Gastroesophageal sphincter (tissue), 4 donors: ENCODE data around the gene EIF4EBP2. TPM values are rescaled to one million over a fixed set of nuclear protein-coding genes. Genes with fewer than 3 reads are reported as not detected.

Experiments used
- ATAC-seq: fragments of 150-250 bp; one replicate; pipeline ENCODE4 v1.9.1; 2016; ENCODE audit warnings: mild to moderate bottlenecking, moderate library complexity
- H3K27ac ChIP-seq, 4 donors: fragments of 200-600 bp; sonication (generic) in 3 of 4; 1 replicate in 3 of 4; 2 replicates in 1 of 4; pipeline ENCODE4 v1.5.1; 2016 to 2019
- H3K27me3 ChIP-seq: fragments of 200-600 bp; sonication (generic); one replicate; pipeline ENCODE4 v1.5.1; 2019
- H3K36me3 ChIP-seq, 2 donors: fragments of 200-600 bp; sonication (generic); one replicate each; pipeline ENCODE4 v1.5.1; 2019; ENCODE audit warnings: control low read depth in 1 of 2
- H3K4me1 ChIP-seq, 3 donors: fragments of 200-600 bp; sonication (generic); 1 replicate in 2 of 3; 2 replicates in 1 of 3; pipeline ENCODE4 v1.5.1; 2016 to 2019; ENCODE audit warnings: control low read depth in 2 of 3
- H3K4me3 ChIP-seq, 2 donors: fragments of 200-600 bp; sonication (generic); one replicate each; pipeline ENCODE4 v1.5.1; 2019; ENCODE audit warnings: mild to moderate bottlenecking in 1 of 2, moderate library complexity in 1 of 2
- H3K9me3 ChIP-seq, 3 donors: fragments of 200-600 bp; sonication (generic); one replicate each; pipeline ENCODE4 v1.5.1; 2017 to 2019; ENCODE audit warnings: control low read depth in 2 of 3
- EP300 ChIP-seq: sonication (generic); formaldehyde crosslinking; IDR thresholded peaks from one replicate; pipeline ENCODE4 v1.6.1; 2017; ENCODE audit warnings: antibody characterized with exemption, mild to moderate bottlenecking
- POLR2A ChIP-seq, 2 donors: fragments of 450-650 bp; IDR thresholded peaks; one replicate each; pipeline ENCODE4 v1.6.1; 2017; ENCODE audit warnings: antibody characterized with exemption in 2 of 2, mild to moderate bottlenecking in 2 of 2, moderate library complexity in 1 of 2
- POLR2AphosphoS5 ChIP-seq: sonication (generic); formaldehyde crosslinking; IDR thresholded peaks from one replicate; pipeline ENCODE4 v1.6.1; 2017; ENCODE audit warnings: antibody characterized with exemption
- WGBS, 2 donors: methylation state at CpG; one replicate each; pipeline ENCODE4 v1.1.5; 2018; ENCODE audit warnings: low coverage in 1 of 2; 5-methylcytosine and 5-hydroxymethylcytosine counted together
- total RNA-seq, 4 donors: library from RNA; depleted of rRNA; stranded (reverse); fragments of >200 nt; gene quantifications; one replicate each; pipeline ENCODE4 v1.1.0, GENCODE V29; 2016
- TF ChIP-seq, protein P1 (sequence below), 4 experiments: fragments of 200-600 bp in 2 of 4; fragments of 450-650 bp in 2 of 4; sonication (generic) in 1 of 4; IDR thresholded peaks; one replicate each; pipeline ENCODE4 v1.5.1; 2017 to 2019; ENCODE audit warnings: antibody characterized with exemption in 4 of 4, mild to moderate bottlenecking in 2 of 4, moderate library complexity in 2 of 4

The EIF4EBP2 gene
- total RNA-seq, 4 donors from 2014 or later = 83.8 to 93.7 (median 90.6) TPM

- ATAC-seq = peak; percentile 89
- Histone ChIP-seq H3K9me3 (no peaks in the 10 kb centered on the region), H3K36me3 (no peaks in the 10 kb centered on the region), H3K27ac (peak overlapping the region; percentile 48 to 90 (median 86)), H3K27me3 (no peaks in the 10 kb centered on the region), H3K4me3 (peak overlapping the region; percentile 3 to 53), H3K4me1 (peaks cover 0 to 52% (median 23%) of the 10 kb centered on the region in 3 donors)
- no CpG with 5 or more reads among the region's 62 CpGs for WGBS, 2 donors
- TF ChIP-seq POLR2AphosphoS5 = peak; percentile 68
- TF ChIP-seq, protein P1, sequence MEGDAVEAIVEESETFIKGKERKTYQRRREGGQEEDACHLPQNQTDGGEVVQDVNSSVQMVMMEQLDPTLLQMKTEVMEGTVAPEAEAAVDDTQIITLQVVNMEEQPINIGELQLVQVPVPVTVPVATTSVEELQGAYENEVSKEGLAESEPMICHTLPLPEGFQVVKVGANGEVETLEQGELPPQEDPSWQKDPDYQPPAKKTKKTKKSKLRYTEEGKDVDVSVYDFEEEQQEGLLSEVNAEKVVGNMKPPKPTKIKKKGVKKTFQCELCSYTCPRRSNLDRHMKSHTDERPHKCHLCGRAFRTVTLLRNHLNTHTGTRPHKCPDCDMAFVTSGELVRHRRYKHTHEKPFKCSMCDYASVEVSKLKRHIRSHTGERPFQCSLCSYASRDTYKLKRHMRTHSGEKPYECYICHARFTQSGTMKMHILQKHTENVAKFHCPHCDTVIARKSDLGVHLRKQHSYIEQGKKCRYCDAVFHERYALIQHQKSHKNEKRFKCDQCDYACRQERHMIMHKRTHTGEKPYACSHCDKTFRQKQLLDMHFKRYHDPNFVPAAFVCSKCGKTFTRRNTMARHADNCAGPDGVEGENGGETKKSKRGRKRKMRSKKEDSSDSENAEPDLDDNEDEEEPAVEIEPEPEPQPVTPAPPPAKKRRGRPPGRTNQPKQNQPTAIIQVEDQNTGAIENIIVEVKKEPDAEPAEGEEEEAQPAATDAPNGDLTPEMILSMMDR (IDR thresholded peaks at IDR 0.05) = peak in 3 of 4 experiments; percentile 29 to 54 (median 53)
- no peak for TF ChIP-seq EP300
- peak; percentile 37 to 39 for TF ChIP-seq POLR2A (IDR thresholded peaks at IDR 0.05)
These were observed 54.5 kb downstream of the EIF4EBP2 start for GRCh38 chr10:70458329-70459060.

GRCh38 chr10:70459061-70459773 is 55.3 kb downstream of the EIF4EBP2 start:
- no peaks in the 10 kb centered on the region for H3K36me3 ChIP-seq
- no peak for ATAC-seq
- H3K27me3 ChIP-seq = no peaks in the 10 kb centered on the region
- H3K4me1 ChIP-seq = peaks cover 0 to 55% (median 23%) of the 10 kb centered on the region in 3 donors
- no peaks in the 10 kb centered on the region for H3K9me3 ChIP-seq
- WGBS, 2 donors = 32% methylated on average over 7 of the region's 19 CpGs; no CpG with 5 or more reads in 1 of the 2 donors
- peak overlapping the region in 1 of 2 donors; percentile 53 for H3K4me3 ChIP-seq
- H3K27ac ChIP-seq = peak overlapping the region; percentile 48 to 90 (median 86)
- TF ChIP-seq POLR2A (IDR thresholded peaks at IDR 0.05) (no peak), EP300 (no peak), POLR2AphosphoS5 (no peak)
- TF ChIP-seq, protein P1 (IDR thresholded peaks at IDR 0.05) = no peak

DNA sequence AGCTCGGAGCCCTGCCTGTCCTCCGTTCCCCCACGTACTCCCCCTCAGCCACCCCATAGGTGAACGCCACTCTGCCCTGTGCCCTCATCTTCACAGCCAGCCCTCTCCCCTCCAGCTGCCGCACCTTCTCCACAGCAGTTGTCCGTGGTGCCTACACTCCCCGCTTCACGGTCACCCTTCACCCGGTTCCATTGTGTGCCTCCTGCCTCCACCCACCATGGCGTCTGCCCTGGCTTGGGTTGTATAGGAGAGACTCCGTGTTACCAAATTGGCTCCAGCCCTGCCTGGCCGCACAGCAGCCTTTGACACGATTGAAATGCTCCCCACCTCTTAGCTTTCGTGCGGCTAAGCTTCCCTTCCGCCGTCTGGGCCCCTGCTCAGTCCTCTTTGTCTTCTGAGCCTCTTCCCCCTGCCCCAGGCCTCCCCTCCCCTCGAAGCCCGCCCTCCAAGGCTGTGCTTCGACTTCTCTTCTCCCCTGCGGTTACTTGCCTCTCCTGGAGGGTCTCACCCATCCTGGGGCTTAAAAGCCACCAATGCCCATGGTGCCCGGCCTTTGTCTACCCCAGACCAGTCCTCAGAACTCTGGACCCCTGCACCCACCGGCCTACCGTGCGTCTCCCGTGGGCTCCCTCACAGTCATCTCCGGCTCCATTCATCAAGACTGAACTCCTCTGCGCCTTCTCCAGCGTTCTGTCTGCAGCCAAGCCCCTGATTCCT is 56.0 kb downstream of the EIF4EBP2 start:
- H3K4me1 ChIP-seq = peaks cover 0 to 55% (median 23%) of the 10 kb centered on the region in 3 donors
- 81 to 87% methylated on average over 21 to 23 of the region's 29 CpGs for WGBS, 2 donors
- TF ChIP-seq EP300 (no peak), POLR2AphosphoS5 (no peak), POLR2A (IDR thresholded peaks at IDR 0.05) (no peak)
- TF ChIP-seq, protein P1 (IDR thresholded peaks at IDR 0.05) = no peak
- no peak overlapping the region for H3K4me3 ChIP-seq
- no peaks in the 10 kb centered on the region for H3K36me3 ChIP-seq
- H3K27me3 ChIP-seq = no peaks in the 10 kb centered on the region
- no peak for ATAC-seq
- H3K27ac ChIP-seq = peak overlapping the region; percentile 48 to 90 (median 86)
- no peaks in the 10 kb centered on the region for H3K9me3 ChIP-seq

DNA sequence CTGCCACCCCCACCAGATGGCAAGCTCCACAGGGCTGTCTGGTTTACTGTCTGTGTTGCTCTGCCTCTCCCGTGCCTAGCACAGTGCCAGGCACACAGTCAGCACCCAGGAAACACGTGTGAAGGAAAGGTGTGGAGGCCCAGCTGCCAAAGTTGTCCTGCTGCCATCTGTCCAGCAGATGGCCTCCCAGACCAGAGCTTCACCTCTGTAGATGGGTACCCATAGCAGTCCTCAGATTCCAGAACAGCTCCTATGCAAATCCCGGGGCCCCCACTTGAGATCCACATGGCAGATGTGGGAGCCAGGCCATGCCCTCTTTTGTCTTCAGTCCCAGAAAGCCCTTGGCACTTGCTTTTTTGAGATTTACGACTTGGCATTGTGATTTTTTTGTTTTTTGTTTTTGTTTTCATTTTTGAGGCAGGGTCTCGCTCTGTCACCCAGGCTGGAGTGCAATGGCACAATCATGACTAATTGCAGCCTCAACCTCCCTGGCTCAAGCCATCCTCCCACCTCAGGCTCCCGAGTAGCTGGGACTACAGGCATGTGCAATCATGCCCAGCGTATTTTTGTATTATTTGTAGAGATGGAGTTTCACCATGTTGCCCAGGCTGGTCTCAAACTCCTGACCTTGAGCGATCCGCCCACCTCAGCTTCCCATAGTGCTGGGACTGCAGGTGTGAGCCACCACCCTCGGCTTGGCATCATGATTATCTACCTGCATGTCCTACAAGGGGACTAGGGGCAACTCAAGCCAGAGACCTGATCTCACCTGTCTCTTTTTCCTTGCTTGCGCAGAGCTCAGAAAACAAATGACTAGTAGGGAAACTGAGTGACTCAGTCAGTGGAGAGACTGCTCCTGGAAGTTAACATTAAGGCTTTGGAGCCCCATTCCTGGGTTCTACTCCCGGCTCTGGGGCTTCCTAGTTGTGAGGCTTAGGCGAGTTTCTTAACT is 57.7 kb downstream of the EIF4EBP2 start:
- peak overlapping the region in 3 of 4 donors; percentile 61 to 90 (median 89) for H3K27ac ChIP-seq
- TF ChIP-seq EP300 (no peak), POLR2AphosphoS5 (peak; percentile 31), POLR2A (IDR thresholded peaks at IDR 0.05) (no peak)
- TF ChIP-seq, protein P1 (IDR thresholded peaks at IDR 0.05) = peak in 3 of 4 experiments; percentile 88 to 93 (median 88)
- no peaks in the 10 kb centered on the region for H3K27me3 ChIP-seq
- ATAC-seq = peak; percentile 42
- H3K9me3 ChIP-seq = no peaks in the 10 kb centered on the region
- no peaks in the 10 kb centered on the region for H3K36me3 ChIP-seq
- no peak overlapping the region for H3K4me3 ChIP-seq
- WGBS, 2 donors = 14 to 57% methylated on average over 2 to 9 of the region's 13 CpGs
- peaks cover 0 to 55% (median 23%) of the 10 kb centered on the region in 3 donors for H3K4me1 ChIP-seq
